Measurements from ENCODE around the gene GALK1. TPM values are rescaled to one million over a fixed set of nuclear protein-coding genes. Genes with fewer than 3 reads are reported as not detected.
A peak's percentile ranks its signal among the peaks of the same experiment; 100 is the strongest.

Gene GALK1
- total and polyA plus RNA-seq, 7 experiments from 2014 or later, result 9.9 to 42.9 (median 18.9) TPM

DNA sequence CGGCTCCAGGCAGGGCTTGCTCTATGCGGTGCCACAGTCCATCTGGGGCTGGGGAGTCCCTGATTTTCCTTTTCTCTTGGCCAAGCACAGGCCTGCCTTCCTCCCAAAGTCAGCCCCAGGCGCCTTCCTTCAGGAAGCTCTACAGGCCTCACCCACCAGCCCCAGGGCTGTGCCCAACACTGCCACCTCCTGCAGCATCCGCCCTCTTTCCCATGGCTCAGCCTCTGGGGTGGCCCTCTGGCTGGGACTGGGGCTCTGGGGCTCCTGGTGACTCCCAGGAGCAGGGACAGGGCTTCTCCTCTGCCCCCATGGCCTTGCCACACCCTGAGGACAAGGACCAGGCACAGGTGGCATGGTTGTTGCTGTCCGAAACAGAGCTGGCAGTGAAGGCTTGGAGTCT lies 42.9 kb downstream of the GALK1 start:
- CTCF ChIA-PET, result interaction anchor here (1.8 kb wide), 1 partner anchor 34 kb away, joined by 13 read pairs; no protein-coding TSS in a partner anchor
- H3K9me3 Mint-ChIP-seq, result no peaks in the 10 kb centered on the region
- intact Hi-C loops (cut with micrococcal nuclease), result no loop called here
- H3K4me1 ChIP-seq (ENCODE audit: control insufficient read depth in 2 of 2, insufficient read depth in 2 of 2, low read length in 2 of 2), result peaks cover 0 to 5% of the 10 kb centered on the region in 2 donors
- DNase-seq, result no peak
- no peaks in the 10 kb centered on the region for H3K36me3 Mint-ChIP-seq
- ATAC-seq, result no peak
- no peaks in the 10 kb centered on the region for H3K9me3 ChIP-seq (ENCODE audit: control insufficient read depth in 2 of 3, low read length in 3 of 3)
- H3K4me3 ChIP-seq (ENCODE audit: low read length), result no peak overlapping the region
- POLR2A ChIA-PET, result no interaction called here
- H3K36me3 ChIP-seq (ENCODE audit: control insufficient read depth in 2 of 3, insufficient read depth in 3 of 3, low read length in 3 of 3), result no peaks in the 10 kb centered on the region
- no peak overlapping the region for H3K27ac ChIP-seq (ENCODE audit: low read depth, low read length)
- peaks cover 0 to 26% (median under 1%) of the 10 kb centered on the region in 5 donors for H3K27me3 Mint-ChIP-seq
- peak overlapping the region in 8 of 10 donors; percentile 14 to 68 (median 51) for H3K4me3 Mint-ChIP-seq
- no peaks in the 10 kb centered on the region for H3K27me3 ChIP-seq (ENCODE audit: control insufficient read depth in 2 of 2, insufficient read depth in 2 of 2, low read length in 2 of 2)
- H3K4me1 Mint-ChIP-seq, result peaks cover 4 to 7% (median 6%) of the 10 kb centered on the region in 7 donors
- peak overlapping the region in 1 of 9 donors; percentile 51 for H3K27ac Mint-ChIP-seq

DNA sequence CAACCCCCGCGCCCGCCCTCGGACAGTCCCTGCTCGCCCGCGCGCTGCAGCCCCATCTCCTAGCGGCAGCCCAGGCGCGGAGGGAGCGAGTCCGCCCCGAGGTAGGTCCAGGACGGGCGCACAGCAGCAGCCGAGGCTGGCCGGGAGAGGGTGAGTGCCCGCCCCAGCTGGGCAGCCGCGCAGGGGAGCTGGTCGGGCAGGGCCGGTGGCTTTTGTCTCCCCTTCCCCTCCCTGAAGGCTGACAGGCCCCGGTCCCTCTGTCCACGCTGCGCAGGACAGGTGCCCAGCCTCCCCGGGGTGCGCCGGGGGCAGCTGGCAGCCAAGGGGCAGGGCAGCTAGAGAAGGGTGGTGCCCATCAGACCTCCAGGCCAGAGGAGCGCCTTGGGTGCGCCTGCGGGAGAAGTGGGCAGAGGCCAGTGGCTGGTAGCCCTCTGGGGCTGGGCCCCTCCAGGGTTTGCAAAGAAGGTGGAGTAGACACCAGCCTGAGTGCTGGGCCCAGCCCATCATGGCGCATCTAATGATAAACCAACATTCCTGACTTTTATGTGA lies 43.5 kb downstream of the GALK1 start:
- Mint-ChIP-seq H3K4me1 (peaks cover 4 to 7% (median 6%) of the 10 kb centered on the region in 7 donors), H3K27me3 (peaks cover 0 to 30% (median 4%) of the 10 kb centered on the region in 5 donors), H3K4me3 (peak overlapping the region in 8 of 10 donors; percentile 14 to 68 (median 51)), H3K27ac (no peak overlapping the region), H3K9me3 (no peaks in the 10 kb centered on the region), H3K36me3 (no peaks in the 10 kb centered on the region)
- ChIA-PET CTCF (interaction anchor here (0.8 to 1.8 kb wide), 2 partner anchors 33 to 75 kb away, joined by 3 to 13 read pairs; a partner anchor contains a TSS), POLR2A (interaction anchor here (1.3 kb wide), 1 partner anchor 32 kb away, joined by 6 read pairs; no protein-coding TSS in a partner anchor)
- H3K9me3 ChIP-seq (ENCODE audit: control insufficient read depth in 2 of 3, low read length in 3 of 3), result no peaks in the 10 kb centered on the region
- H3K4me3 ChIP-seq (ENCODE audit: low read length), result no peak overlapping the region
- no peaks in the 10 kb centered on the region for H3K27me3 ChIP-seq (ENCODE audit: control insufficient read depth in 2 of 2, insufficient read depth in 2 of 2, low read length in 2 of 2)
- peaks cover 0 to 5% of the 10 kb centered on the region in 2 donors for H3K4me1 ChIP-seq (ENCODE audit: control insufficient read depth in 2 of 2, insufficient read depth in 2 of 2, low read length in 2 of 2)
- intact Hi-C loops (cut with micrococcal nuclease), result loop anchor here in 1 of 2 donors (1.0 kb wide), 2 partner anchors 46 to 88 kb away; partner anchors contain the start of gene SMIM5
- H3K36me3 ChIP-seq (ENCODE audit: control insufficient read depth in 2 of 3, insufficient read depth in 3 of 3, low read length in 3 of 3), result no peaks in the 10 kb centered on the region
- H3K27ac ChIP-seq (ENCODE audit: low read depth, low read length), result no peak overlapping the region
- no peak for DNase-seq
- ATAC-seq, result no peak

DNA sequence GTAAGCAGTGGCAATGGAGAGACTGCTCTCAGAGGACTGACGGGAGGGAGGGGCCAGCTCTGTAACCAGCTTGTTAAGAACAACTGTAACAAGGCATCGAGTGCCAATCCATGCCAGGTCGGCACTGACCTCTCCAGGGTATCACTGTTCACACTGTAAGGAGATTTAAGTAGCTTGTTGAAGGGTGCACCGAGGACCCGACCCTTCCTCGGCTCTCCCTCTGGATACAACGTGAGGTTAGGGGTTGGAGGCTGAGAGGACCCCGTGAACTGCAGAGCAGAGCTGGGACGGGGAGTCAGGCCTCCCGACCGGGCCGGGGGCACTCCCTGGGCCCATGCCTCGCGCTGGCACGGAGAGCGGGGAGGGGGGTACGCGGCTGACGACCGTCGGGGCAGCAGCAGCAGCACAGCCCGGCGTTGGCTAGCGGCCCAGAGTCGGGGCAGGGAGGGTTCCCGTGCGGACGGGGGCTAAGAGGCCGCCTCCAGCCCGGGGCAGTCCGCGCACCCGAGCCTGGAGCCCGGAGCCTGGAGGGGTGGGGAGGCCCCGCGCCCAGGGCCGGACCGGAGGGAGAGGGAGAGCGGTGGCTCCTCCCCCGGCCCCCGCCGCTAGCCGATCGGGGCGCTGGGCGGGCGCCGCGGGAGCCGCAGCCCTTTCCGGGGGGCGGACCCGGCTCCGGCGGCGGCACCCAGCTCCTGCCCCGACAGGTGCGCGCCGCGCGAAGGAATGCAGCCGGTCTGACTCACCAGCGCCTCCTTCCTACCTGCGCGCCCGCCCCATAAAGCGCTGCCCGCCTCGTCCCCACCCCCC lies 44.1 kb downstream of the GALK1 start, which contains the start of gene ITGB4:
Gene ITGB4 (plus strand): TSS at position 804 of the 807 bp plus-strand sequence. CDS start 3,245 bp downstream, outside the sequence.
- H3K4me3 ChIP-seq (ENCODE audit: low read length), result peak within 1 kb of the TSS; percentile 41
- no peaks in the 10 kb centered on the region for H3K27me3 ChIP-seq (ENCODE audit: control insufficient read depth in 2 of 2, insufficient read depth in 2 of 2, low read length in 2 of 2)
- H3K27me3 Mint-ChIP-seq, result peaks cover 0 to 30% (median 4%) of the 10 kb centered on the region in 5 donors
- DNase-seq (peak; percentile 56 to 75 (median 68)), ATAC-seq (peak; percentile 91)
- no peaks in the 10 kb centered on the region for H3K36me3 ChIP-seq (ENCODE audit: control insufficient read depth in 2 of 3, insufficient read depth in 3 of 3, low read length in 3 of 3)
- peak within 1 kb of the TSS; percentile 78 to 90 (median 82) for H3K4me3 Mint-ChIP-seq
- POLR2A ChIA-PET, result interaction anchor here (0.7 to 1.3 kb wide), 3 partner anchors 31 to 67 kb away, joined by 3 to 6 read pairs (median 4); partner anchors contain the start of genes RECQL5 and SAP30BP
- H3K36me3 Mint-ChIP-seq, result no peaks in the 10 kb centered on the region
- H3K9me3 ChIP-seq (ENCODE audit: control insufficient read depth in 2 of 3, low read length in 3 of 3), result no peaks in the 10 kb centered on the region
- H3K27ac Mint-ChIP-seq, result peak within 1 kb of the TSS in 7 of 9 donors; percentile 14 to 78 (median 36)
- H3K9me3 Mint-ChIP-seq, result no peaks in the 10 kb centered on the region
- H3K4me1 ChIP-seq (ENCODE audit: control insufficient read depth in 2 of 2, insufficient read depth in 2 of 2, low read length in 2 of 2), result peaks cover 0 to 5% of the 10 kb centered on the region in 2 donors
- peak within 1 kb of the TSS; percentile 39 for H3K27ac ChIP-seq (ENCODE audit: low read depth, low read length)
- intact Hi-C loops (cut with micrococcal nuclease), result loop anchor here in 1 of 2 donors (1.0 kb wide), 3 partner anchors 32 to 88 kb away; partner anchors contain the start of gene SMIM5
- peaks cover 4 to 7% (median 6%) of the 10 kb centered on the region in 7 donors for H3K4me1 Mint-ChIP-seq
- CTCF ChIA-PET, result interaction anchor here (0.8 to 2.8 kb wide), 4 partner anchors 28 to 75 kb away, joined by 3 to 13 read pairs (median 7); a partner anchor contains a TSS

DNA sequence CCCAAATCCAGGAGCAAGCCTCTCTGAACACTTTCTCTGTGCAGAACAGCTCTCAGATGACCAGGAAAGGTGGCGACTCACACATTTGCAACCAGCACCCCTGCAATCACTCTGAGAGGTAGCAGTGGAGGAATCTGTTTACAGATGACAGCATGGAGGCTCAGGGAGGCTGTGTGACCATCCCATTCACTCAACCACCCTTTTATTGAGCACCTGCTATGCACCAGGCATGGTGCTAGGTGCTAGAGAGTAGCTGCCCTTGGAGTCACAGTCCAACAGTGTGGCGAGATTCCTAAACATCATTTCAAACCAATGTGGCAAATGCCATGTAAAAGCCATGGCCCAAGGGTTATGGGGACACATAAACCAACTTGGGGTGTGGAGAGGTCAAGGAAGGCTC lies 45.3 kb downstream of the GALK1 start:
- peaks cover 0 to 30% (median 4%) of the 10 kb centered on the region in 5 donors for H3K27me3 Mint-ChIP-seq
- peak overlapping the region in 8 of 10 donors; percentile 27 to 90 (median 82) for H3K4me3 Mint-ChIP-seq
- no peaks in the 10 kb centered on the region for H3K36me3 Mint-ChIP-seq
- POLR2A ChIA-PET, result interaction anchor here (0.5 kb wide), 1 partner anchor 65 kb away, joined by 5 read pairs; no protein-coding TSS in a partner anchor
- H3K4me1 ChIP-seq (ENCODE audit: control insufficient read depth in 2 of 2, insufficient read depth in 2 of 2, low read length in 2 of 2), result peaks cover 0 to 5% of the 10 kb centered on the region in 2 donors
- no peak overlapping the region for H3K27ac Mint-ChIP-seq
- no peak overlapping the region for H3K4me3 ChIP-seq (ENCODE audit: low read length)
- peaks cover 4 to 7% (median 6%) of the 10 kb centered on the region in 7 donors for H3K4me1 Mint-ChIP-seq
- DNase-seq (no peak), ATAC-seq (no peak)
- no peaks in the 10 kb centered on the region for H3K36me3 ChIP-seq (ENCODE audit: control insufficient read depth in 2 of 3, insufficient read depth in 3 of 3, low read length in 3 of 3)
- no peaks in the 10 kb centered on the region for H3K27me3 ChIP-seq (ENCODE audit: control insufficient read depth in 2 of 2, insufficient read depth in 2 of 2, low read length in 2 of 2)
- H3K9me3 Mint-ChIP-seq, result no peaks in the 10 kb centered on the region
- CTCF ChIA-PET, result interaction anchor here (2.8 kb wide), 1 partner anchor 45 kb away, joined by 11 read pairs; no protein-coding TSS in a partner anchor
- intact Hi-C loops (cut with micrococcal nuclease), result loop anchor here in 1 of 2 donors (1.0 kb wide), 1 partner anchor 30 kb away; no protein-coding TSS in a partner anchor
- H3K27ac ChIP-seq (ENCODE audit: low read depth, low read length), result no peak overlapping the region
- H3K9me3 ChIP-seq (ENCODE audit: control insufficient read depth in 2 of 3, low read length in 3 of 3), result no peaks in the 10 kb centered on the region

DNA sequence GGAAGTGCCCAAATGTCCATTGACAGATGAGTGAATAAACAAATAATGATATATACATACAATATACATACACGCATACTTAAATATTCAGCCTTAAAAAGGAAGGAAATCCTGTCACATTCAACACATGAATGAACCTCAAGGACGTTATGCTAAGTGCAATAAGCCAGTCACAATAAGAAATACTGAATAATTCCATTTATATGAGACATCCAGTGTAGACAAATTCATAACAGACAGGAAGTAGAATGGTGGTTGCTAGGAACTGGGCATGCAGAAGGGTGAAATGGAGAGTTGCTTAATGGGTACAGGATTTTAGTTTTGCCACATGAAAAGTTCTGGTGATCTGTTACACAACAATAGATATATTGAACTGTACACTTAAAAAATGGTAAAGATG lies 52.5 kb downstream of the GALK1 start:
- H3K27me3 ChIP-seq (ENCODE audit: control insufficient read depth in 2 of 2, insufficient read depth in 2 of 2, low read length in 2 of 2), result no peaks in the 10 kb centered on the region
- H3K4me3 ChIP-seq (ENCODE audit: low read length), result no peak overlapping the region
- ATAC-seq (no peak), DNase-seq (no peak)
- H3K36me3 ChIP-seq (ENCODE audit: control insufficient read depth in 2 of 3, insufficient read depth in 3 of 3, low read length in 3 of 3), result peaks cover 0 to 11% (median 0%) of the 10 kb centered on the region in 3 experiments
- H3K9me3 Mint-ChIP-seq, result no peaks in the 10 kb centered on the region
- H3K9me3 ChIP-seq (ENCODE audit: control insufficient read depth in 2 of 3, low read length in 3 of 3), result no peaks in the 10 kb centered on the region
- peaks cover 0 to under 1% (median 0%) of the 10 kb centered on the region in 7 donors for H3K4me1 Mint-ChIP-seq
- CTCF ChIA-PET, result interaction anchor here (0.6 kb wide), 1 partner anchor 36 kb away, joined by 3 read pairs; no protein-coding TSS in a partner anchor
- no peak overlapping the region for H3K4me3 Mint-ChIP-seq
- intact Hi-C loops (cut with micrococcal nuclease), result no loop called here
- H3K27ac Mint-ChIP-seq, result no peak overlapping the region
- H3K27me3 Mint-ChIP-seq, result peaks cover 0 to 18% (median 5%) of the 10 kb centered on the region in 5 donors
- H3K36me3 Mint-ChIP-seq, result peaks cover 0 to 9% (median 3%) of the 10 kb centered on the region in 5 donors
- no peaks in the 10 kb centered on the region for H3K4me1 ChIP-seq (ENCODE audit: control insufficient read depth in 2 of 2, insufficient read depth in 2 of 2, low read length in 2 of 2)
- no peak overlapping the region for H3K27ac ChIP-seq (ENCODE audit: low read depth, low read length)
- POLR2A ChIA-PET, result no interaction called here
